ENCODE data around the gene CPLX4. TPM values are rescaled to one million over a fixed set of nuclear protein-coding genes. Genes with fewer than 3 reads are reported as not detected.

The CPLX4 gene
- not detected in 2 replicates for total RNA-seq (2014; rRNA removed; shearing (Covaris generic))
- polyA plus RNA-seq (2015; cell fraction: cytosol; rRNA removed) = not detected in 2 replicates
- not detected in 2 replicates for polyA plus RNA-seq (2015; cell fraction: nucleus; rRNA removed)

DNA sequence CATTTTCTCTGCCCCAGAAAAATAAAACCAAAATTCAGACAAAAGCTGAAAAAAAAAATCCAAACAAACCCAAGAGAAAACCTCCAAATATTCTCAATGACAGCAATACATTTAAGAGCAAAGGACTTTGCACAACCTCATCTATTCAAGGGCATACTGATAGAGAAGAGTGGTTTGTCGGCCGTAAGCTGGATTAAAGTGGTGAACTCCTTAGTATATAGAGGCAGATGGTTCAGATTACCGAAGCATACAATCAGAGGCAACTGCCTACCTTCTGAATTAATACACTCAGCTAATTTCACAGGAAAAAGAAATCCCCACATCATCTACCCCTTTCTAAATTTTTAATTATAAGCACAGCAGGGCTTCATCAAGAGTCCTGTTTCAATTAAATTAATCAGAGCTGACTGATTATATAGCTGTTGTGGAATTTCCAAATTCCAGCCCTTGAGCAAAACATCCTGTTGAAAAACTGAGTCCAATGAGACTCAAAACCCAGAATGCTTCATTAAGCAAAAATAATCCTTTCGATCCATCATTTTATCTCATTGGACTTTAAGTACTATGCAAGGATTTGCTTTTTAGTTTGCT lies at the start of gene CPLX4:
CPLX4 (minus strand) TSS at position 190 of the 591 bp plus-strand sequence; CDS start at position 3, 187 bp downstream.
- DNase-seq (ENCODE audit: low read depth) = no peak

GRCh38 chr18:59360381-59360780 lies 41.9 kb upstream of the CPLX4 start:
- DNase-seq (ENCODE audit: low read depth) = no peak

- DNase-seq (ENCODE audit: low read depth) = no peak
Measured at GRCh38 chr18:59359576-59359952, 41.1 kb upstream of the CPLX4 start.

DNA sequence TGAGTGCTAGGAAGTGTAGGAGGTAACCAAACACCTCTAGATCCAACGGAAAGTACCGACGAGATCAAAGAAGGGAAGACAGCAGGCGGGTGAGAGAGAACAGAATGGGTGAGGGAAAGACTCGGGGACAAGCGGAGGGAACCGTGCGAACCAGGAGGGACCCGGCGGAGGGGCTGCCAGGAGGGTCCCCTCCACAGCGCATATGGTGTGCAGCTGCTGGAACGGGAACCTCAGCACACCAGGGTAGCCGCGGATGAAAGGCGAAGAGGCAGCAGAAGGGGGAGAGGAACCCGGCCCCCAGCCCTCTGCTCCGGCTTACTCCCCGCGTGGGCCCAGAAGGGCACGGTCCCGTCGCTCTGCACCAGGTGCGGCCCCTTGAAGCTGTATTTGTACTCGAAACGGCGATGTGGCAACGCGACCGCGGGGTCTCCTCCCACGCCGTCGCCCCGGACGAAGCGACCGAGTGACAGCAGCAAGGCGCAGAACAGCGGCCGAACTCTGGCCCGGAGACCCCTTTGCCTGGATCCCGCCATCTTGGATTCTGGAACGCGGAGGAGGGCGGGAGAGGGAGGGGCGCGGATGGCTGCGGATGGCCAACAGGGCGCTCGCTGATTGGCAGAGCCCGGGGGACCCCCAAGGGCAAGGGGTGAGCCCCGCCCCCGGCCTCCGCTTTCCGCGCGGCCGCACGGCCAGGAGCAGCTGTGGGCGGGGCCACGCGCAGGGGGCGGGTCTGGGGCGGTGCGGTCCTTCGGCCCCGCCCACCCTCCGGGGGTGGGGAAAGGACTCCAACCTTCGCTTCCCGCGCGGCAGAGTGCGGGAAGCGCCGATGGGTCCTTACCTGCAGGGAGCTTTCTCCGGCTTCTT lies 40.5 kb upstream of the CPLX4 start, which contains the start of gene LMAN1:
LMAN1 (minus strand) TSS at position 554 of the 864 bp plus-strand sequence; CDS start at position 533, 21 bp downstream.
- DNase-seq (ENCODE audit: low read depth) = peak; percentile 87

DNA sequence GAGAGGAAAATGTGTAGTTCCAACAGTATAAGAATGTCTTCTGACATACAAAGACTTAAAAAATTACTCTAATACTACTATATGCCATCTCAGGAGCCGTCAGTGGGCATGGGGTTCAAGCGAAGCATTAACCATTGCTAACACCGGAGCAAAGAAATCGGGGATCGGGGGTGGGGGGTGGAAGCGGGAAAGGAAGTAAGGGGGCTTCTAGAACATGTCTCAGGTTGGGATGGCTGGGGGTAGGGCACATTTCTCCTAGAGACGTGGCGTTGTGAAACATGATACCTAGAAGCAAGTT lies 39.9 kb upstream of the CPLX4 start:
- DNase-seq (ENCODE audit: low read depth) = no peak

DNA sequence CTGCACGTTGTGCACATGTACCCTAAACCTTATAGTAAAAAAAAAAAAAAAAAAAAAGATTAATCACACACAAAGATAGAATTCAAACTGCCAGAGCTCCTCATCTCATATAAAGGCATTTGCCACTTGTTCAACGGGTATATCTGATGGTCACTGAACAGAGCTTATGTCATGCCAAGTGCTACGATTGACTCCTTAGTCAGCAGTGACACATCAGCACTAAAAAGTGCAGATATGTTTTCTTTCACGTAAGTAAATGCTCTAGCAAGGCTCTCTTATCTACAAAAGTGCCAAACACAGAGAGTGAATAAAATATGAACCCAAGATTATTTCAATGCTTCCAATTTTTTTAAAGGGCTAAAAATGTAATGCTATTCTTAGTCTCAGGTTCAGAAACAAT lies 39.5 kb upstream of the CPLX4 start:
- DNase-seq (ENCODE audit: low read depth) = peak; percentile 64

- no peak for DNase-seq (ENCODE audit: low read depth)
Measured at GRCh38 chr18:59354731-59355130, 36.3 kb upstream of the CPLX4 start.

GRCh38 chr18:59353079-59353680 lies 34.7 kb upstream of the CPLX4 start:
- DNase-seq (ENCODE audit: low read depth) = no peak

- no peak for DNase-seq (ENCODE audit: low read depth)
Measured at GRCh38 chr18:59352250-59352855, 33.9 kb upstream of the CPLX4 start.

DNA sequence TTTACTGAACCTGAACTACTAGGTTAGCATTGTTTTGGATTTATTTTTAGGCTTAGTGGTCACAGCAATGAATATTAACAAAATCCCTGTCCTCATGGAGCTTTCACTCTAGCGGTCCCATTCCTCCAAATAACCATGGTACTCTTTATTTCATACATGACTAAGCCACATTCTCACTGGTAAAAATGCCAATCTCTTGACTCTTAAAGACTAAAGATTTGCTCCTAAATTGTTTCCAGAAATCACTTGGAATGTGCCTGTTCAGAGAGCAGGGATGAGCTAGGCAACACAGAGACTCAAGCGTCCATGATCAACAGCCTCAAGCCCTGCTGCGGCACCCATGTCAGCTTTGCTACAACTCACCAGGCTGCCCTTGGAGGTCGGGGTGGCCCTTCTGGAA lies 27.1 kb upstream of the CPLX4 start:
- DNase-seq (ENCODE audit: low read depth) = no peak

- DNase-seq (ENCODE audit: low read depth) = no peak
Measured at GRCh38 chr18:59344996-59345395, 26.5 kb upstream of the CPLX4 start.

GRCh38 chr18:59343926-59344325 lies 25.5 kb upstream of the CPLX4 start:
- DNase-seq (ENCODE audit: low read depth) = no peak

DNA sequence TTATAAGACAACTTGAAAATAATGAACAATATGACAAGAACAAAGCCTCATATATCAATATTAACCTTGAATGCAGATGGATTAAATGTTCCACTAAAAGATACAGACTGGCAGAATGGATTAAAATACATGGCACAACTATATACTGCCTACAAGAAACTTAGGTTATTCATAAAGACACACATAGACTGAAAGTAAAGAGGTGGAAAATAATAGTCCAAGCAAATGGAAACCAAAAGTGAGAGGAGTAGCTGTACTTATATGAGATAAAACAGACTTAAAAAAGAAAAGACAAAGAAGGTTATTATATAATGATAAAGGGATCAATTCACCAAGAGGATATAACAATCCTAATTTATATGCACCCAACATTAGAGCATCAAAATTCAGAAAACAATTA lies 22.4 kb upstream of the CPLX4 start:
- DNase-seq (ENCODE audit: low read depth) = no peak

GRCh38 chr18:59340312-59340711 lies 21.9 kb upstream of the CPLX4 start:
- no peak for DNase-seq (ENCODE audit: low read depth)

DNA sequence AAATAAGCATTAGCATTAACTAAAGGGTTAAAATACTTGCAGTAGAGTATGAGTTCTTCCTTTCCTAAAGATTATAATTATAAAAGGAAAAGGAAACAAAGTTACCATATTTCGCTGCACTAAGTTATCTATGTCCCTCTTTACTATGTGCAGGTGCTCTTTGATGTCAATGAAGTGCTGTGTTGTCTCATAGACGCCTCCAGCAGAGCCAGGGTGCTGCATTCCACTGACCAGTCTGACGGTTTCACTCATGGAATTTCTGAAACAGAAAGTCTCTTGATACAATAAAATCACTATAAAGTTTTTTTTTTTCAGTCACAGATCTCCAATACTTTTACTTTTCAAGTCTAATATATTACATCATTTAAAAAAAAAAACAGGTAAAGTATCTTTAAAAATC lies 14.5 kb upstream of the CPLX4 start:
- DNase-seq (ENCODE audit: low read depth) = no peak

DNA sequence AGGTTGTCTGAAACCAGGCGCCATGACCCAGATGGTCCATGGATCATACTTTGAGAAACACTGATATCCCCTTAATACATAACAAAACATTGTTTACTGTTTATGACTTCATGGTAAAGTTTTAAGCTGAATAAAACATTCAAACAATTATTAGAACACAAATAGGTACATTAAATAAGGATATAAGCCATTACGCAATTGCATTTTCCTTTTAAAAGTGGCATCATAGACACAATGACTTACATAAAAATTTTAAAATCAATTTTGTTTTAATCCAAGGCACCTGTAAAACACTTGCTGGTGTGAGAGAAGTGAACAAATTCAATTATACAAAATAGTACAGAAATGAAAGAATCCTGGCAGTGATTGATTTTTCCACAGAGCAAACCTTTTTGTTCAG lies 10.2 kb upstream of the CPLX4 start:
- DNase-seq (ENCODE audit: low read depth) = no peak

DNA sequence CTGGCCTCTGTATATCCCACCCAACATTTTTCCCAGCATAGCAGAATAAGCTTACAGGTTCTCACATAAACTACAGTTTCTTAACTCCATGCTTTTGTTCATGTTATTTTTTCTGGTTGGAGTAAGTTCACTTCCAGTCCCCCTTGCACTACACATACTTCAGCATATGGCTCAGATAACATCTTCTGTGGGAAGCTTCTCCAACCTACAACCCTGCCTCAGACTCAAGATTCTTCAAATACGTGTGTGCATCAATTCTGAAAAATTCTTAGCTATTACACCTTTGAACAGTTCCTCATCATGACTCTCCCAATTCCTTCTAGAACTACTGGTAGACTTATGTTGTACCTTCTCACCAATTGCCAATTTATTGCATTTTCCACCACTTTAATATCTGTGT lies 7.5 kb upstream of the CPLX4 start:
- no peak for DNase-seq (ENCODE audit: low read depth)

GRCh38 chr18:59324623-59324971 lies 6.1 kb upstream of the CPLX4 start:
- DNase-seq (ENCODE audit: low read depth) = no peak

DNA sequence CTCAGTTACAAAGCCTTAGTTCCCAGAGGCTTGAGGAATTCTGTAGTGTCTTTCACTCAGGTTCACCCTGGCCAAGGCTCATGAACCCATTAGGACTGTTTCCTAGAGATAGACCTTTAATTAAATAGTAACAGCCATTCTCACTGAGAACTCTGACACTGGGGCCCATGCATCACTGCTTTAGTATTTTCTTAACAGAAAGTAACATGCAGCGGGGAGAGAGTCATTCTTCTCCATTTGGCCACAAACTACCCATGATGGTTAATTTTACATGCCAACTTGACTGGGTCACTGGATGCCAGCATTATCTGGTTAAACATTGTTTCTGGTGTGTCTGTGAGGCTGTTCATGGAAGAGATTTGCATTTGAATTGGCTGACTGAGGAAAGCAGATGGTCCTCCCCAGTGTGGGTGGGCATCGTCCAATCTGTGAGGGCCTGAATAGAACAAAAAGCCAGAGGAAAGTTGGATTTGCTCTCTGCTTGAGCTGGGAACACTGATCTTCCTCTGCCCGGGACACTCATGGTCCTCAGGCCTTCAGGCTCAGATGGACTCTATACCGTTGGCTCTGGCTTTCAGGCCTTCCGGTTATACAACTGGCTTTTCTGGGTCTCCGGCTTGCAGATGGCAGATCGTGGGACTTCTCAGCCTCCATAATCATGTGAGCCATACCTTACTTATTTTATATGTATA lies 5.6 kb upstream of the CPLX4 start:
- DNase-seq (ENCODE audit: low read depth) = peak; percentile 4

DNA sequence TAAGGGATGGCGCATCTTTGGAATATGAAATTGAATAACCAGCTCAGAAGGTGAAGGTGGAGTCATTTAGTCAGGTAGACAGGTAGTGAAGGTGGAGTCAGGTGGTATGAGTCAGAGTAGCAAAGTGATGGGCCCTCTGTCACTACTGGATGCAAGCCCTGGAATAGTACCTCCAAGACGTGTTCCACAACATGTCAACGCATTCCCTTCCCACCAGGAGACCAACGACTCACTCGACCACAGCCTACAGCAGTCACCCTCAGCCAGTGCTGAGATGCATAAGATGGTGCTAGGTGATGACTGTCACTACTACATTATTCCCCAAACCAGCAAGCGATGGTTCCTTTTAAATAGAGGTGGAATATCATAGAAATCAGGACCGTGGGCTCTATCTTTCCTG lies 6.8 kb downstream of the CPLX4 start:
- DNase-seq (ENCODE audit: low read depth) = peak; percentile 11

DNA sequence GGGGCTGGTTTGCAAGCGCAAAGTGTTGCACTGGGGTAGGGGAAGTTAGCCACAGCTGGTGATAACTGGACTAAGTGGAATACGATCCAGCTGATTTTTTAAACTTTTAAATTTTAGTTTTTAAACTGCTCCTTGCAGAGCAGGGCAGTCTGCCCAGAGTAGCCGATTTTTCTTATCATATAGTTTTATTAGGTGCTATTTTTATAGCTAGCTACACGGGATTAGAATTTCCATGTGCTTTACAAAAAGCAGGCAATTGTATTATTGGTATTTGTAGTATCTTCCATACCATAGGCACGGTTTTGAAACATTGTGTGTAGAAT lies 9.6 kb downstream of the CPLX4 start:
- no peak for DNase-seq (ENCODE audit: low read depth)
